Measurements from ENCODE around the gene STIM2.
A peak's percentile ranks its signal among the peaks of the same experiment; 100 is the strongest.

The STIM2 gene

DNA sequence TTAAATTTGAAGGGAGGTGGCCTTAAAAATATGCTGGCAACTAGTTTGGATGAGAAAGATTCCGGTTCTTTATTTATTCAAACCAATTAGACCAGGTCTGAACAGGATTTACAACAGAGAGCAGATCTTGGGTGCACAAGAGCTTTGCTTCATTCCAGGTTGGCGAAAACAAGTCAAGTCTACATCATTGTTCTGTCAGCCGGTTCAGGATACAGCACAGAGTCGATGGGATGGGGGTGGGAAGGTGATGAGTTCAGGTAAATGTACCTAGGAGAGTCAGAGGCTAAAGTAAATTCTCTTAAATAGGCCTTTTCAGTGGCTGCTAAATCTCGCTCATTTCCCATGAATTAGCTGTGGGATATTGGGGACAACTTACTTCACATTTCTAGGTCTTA is 882 bp upstream of the STIM2 start:
- Histone ChIP-seq H3K36me3 (ENCODE audit: insufficient read depth, low read length) (no peaks in the 10 kb centered on the region), H3K9ac (ENCODE audit: low read length) (peak overlapping the region; percentile 51), H3K4me1 (ENCODE audit: insufficient read depth, low read length) (peaks cover 30% of the 10 kb centered on the region), H3K27ac (ENCODE audit: low read depth, low read length) (no peak overlapping the region), H3K9me3 (ENCODE audit: low read length) (no peaks in the 10 kb centered on the region), H3K27me3 (ENCODE audit: control insufficient read depth in 1 of 2, insufficient read depth in 2 of 2, low read length in 2 of 2) (no peaks in the 10 kb centered on the region), H3K4me3 (ENCODE audit: low read depth in 1 of 2, low read length in 2 of 2) (peak overlapping the region in 1 of 2 donors; percentile 91)

- H3K9ac ChIP-seq (ENCODE audit: low read length), result peak overlapping the region; percentile 60
- H3K36me3 ChIP-seq (ENCODE audit: insufficient read depth, low read length), result no peaks in the 10 kb centered on the region
- H3K27ac ChIP-seq (ENCODE audit: low read depth, low read length), result peak overlapping the region; percentile 85
- no peaks in the 10 kb centered on the region for H3K9me3 ChIP-seq (ENCODE audit: low read length)
- H3K4me1 ChIP-seq (ENCODE audit: insufficient read depth, low read length), result peaks cover 34% of the 10 kb centered on the region
- no peaks in the 10 kb centered on the region for H3K27me3 ChIP-seq (ENCODE audit: control insufficient read depth in 1 of 2, insufficient read depth in 2 of 2, low read length in 2 of 2)
- H3K4me3 ChIP-seq (ENCODE audit: low read depth in 1 of 2, low read length in 2 of 2), result peak overlapping the region; percentile 88 to 91
Observed at GRCh38 chr4:26860922-26861433, 337 bp downstream of the STIM2 start.

DNA sequence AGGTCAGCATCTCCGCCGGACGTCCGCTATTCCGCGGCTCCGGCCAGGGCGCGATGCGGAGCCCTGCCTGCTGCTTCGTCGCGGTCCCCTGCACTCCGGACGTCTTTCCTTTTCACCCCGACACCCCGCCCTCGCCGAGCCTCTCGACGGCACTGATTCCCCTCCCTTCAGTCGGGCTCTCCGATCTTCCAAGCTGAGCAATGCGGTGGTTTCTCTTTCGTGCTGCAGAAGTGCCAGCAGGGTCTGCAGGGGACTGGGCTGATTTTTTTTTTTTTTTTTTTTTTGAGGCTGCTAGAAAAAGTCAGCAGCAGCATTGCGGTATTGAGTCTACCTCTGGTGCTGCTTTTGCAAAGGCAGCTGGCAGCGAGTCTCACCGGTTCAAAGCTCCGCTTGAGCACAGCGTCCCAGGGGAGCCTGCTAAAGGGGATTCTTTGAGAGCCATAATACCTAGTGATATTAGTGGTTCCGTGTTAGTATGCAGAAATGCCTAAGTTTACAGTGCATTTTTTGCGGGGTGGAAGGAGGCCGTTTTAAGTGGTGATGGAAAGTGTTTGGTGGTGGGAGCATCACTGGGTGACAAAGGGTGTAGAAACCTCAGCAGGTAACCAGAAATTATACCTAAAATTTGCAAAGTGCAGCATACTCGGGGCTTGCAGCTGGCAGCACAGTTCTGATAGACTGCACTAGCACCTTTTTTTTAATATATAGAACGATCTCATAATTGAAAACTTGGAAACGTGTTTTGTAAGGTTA is 969 bp downstream of the STIM2 start:
- Histone ChIP-seq H3K4me1 (ENCODE audit: insufficient read depth, low read length) (peaks cover 34% of the 10 kb centered on the region), H3K4me3 (ENCODE audit: low read depth in 1 of 2, low read length in 2 of 2) (peak overlapping the region; percentile 88 to 91), H3K27ac (ENCODE audit: low read depth, low read length) (peak overlapping the region; percentile 85), H3K9me3 (ENCODE audit: low read length) (no peaks in the 10 kb centered on the region), H3K9ac (ENCODE audit: low read length) (peak overlapping the region; percentile 60), H3K36me3 (ENCODE audit: insufficient read depth, low read length) (no peaks in the 10 kb centered on the region), H3K27me3 (ENCODE audit: control insufficient read depth in 1 of 2, insufficient read depth in 2 of 2, low read length in 2 of 2) (no peaks in the 10 kb centered on the region)

GRCh38 chr4:26862381-26862915 is 1.8 kb downstream of the STIM2 start:
- no peaks in the 10 kb centered on the region for H3K9me3 ChIP-seq (ENCODE audit: low read length)
- H3K36me3 ChIP-seq (ENCODE audit: insufficient read depth, low read length), result no peaks in the 10 kb centered on the region
- H3K4me3 ChIP-seq (ENCODE audit: low read depth in 1 of 2, low read length in 2 of 2), result peak overlapping the region; percentile 7 to 91
- no peak overlapping the region for H3K9ac ChIP-seq (ENCODE audit: low read length)
- peaks cover 34% of the 10 kb centered on the region for H3K4me1 ChIP-seq (ENCODE audit: insufficient read depth, low read length)
- H3K27me3 ChIP-seq (ENCODE audit: control insufficient read depth in 1 of 2, insufficient read depth in 2 of 2, low read length in 2 of 2), result no peaks in the 10 kb centered on the region
- no peak overlapping the region for H3K27ac ChIP-seq (ENCODE audit: low read depth, low read length)

GRCh38 chr4:26863512-26863911 is 2.9 kb downstream of the STIM2 start:
- Histone ChIP-seq H3K36me3 (ENCODE audit: insufficient read depth, low read length) (no peaks in the 10 kb centered on the region), H3K27me3 (ENCODE audit: control insufficient read depth in 1 of 2, insufficient read depth in 2 of 2, low read length in 2 of 2) (no peaks in the 10 kb centered on the region), H3K27ac (ENCODE audit: low read depth, low read length) (no peak overlapping the region), H3K9me3 (ENCODE audit: low read length) (no peaks in the 10 kb centered on the region), H3K4me1 (ENCODE audit: insufficient read depth, low read length) (peaks cover 27% of the 10 kb centered on the region), H3K4me3 (ENCODE audit: low read depth in 1 of 2, low read length in 2 of 2) (no peak overlapping the region), H3K9ac (ENCODE audit: low read length) (no peak overlapping the region)

- no peak overlapping the region for H3K9ac ChIP-seq (ENCODE audit: low read length)
- H3K4me1 ChIP-seq (ENCODE audit: insufficient read depth, low read length), result peaks cover 16% of the 10 kb centered on the region
- H3K27ac ChIP-seq (ENCODE audit: low read depth, low read length), result peak overlapping the region; percentile 12
- no peaks in the 10 kb centered on the region for H3K9me3 ChIP-seq (ENCODE audit: low read length)
- H3K36me3 ChIP-seq (ENCODE audit: insufficient read depth, low read length), result no peaks in the 10 kb centered on the region
- no peak overlapping the region for H3K4me3 ChIP-seq (ENCODE audit: low read depth in 1 of 2, low read length in 2 of 2)
- no peaks in the 10 kb centered on the region for H3K27me3 ChIP-seq (ENCODE audit: control insufficient read depth in 1 of 2, insufficient read depth in 2 of 2, low read length in 2 of 2)
Observed at GRCh38 chr4:26864899-26865298, 4.3 kb downstream of the STIM2 start.

DNA sequence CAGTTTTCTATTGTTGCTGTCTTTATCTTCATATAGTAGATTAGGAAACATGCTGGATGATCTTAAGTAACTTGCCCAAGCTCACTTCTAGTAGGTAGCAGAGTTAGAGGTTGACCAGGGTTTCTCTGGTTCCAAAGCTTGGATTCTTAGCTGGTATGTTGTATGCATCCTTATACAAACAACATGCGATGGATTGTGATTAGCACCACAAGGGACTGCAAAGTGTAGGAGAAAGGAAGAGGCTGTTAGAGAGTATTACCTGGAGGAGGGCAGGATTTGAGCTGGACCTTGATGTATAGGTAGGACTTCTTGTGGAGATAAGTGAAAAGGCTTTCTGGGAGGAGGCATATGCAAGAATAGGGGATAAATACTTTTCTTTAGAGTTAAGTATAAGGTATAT is 5.6 kb downstream of the STIM2 start:
- no peak overlapping the region for H3K4me3 ChIP-seq (ENCODE audit: low read depth in 1 of 2, low read length in 2 of 2)
- H3K27ac ChIP-seq (ENCODE audit: low read depth, low read length), result no peak overlapping the region
- no peaks in the 10 kb centered on the region for H3K27me3 ChIP-seq (ENCODE audit: control insufficient read depth in 1 of 2, insufficient read depth in 2 of 2, low read length in 2 of 2)
- no peaks in the 10 kb centered on the region for H3K9me3 ChIP-seq (ENCODE audit: low read length)
- H3K4me1 ChIP-seq (ENCODE audit: insufficient read depth, low read length), result peaks cover 13% of the 10 kb centered on the region
- H3K9ac ChIP-seq (ENCODE audit: low read length), result no peak overlapping the region
- H3K36me3 ChIP-seq (ENCODE audit: insufficient read depth, low read length), result no peaks in the 10 kb centered on the region

- Histone ChIP-seq H3K36me3 (ENCODE audit: insufficient read depth, low read length) (no peaks in the 10 kb centered on the region), H3K9ac (ENCODE audit: low read length) (no peak overlapping the region), H3K27me3 (ENCODE audit: control insufficient read depth in 1 of 2, insufficient read depth in 2 of 2, low read length in 2 of 2) (no peaks in the 10 kb centered on the region), H3K4me3 (ENCODE audit: low read depth in 1 of 2, low read length in 2 of 2) (no peak overlapping the region), H3K27ac (ENCODE audit: low read depth, low read length) (no peak overlapping the region), H3K4me1 (ENCODE audit: insufficient read depth, low read length) (peaks cover 13% of the 10 kb centered on the region), H3K9me3 (ENCODE audit: low read length) (no peaks in the 10 kb centered on the region)
Observed at GRCh38 chr4:26866781-26867180, 6.1 kb downstream of the STIM2 start.

GRCh38 chr4:26867914-26868684 is 7.5 kb downstream of the STIM2 start:
- H3K27ac ChIP-seq (ENCODE audit: low read depth, low read length), result no peak overlapping the region
- no peaks in the 10 kb centered on the region for H3K9me3 ChIP-seq (ENCODE audit: low read length)
- no peak overlapping the region for H3K9ac ChIP-seq (ENCODE audit: low read length)
- H3K27me3 ChIP-seq (ENCODE audit: control insufficient read depth in 1 of 2, insufficient read depth in 2 of 2, low read length in 2 of 2), result no peaks in the 10 kb centered on the region
- peaks cover 8% of the 10 kb centered on the region for H3K4me1 ChIP-seq (ENCODE audit: insufficient read depth, low read length)
- no peaks in the 10 kb centered on the region for H3K36me3 ChIP-seq (ENCODE audit: insufficient read depth, low read length)
- no peak overlapping the region for H3K4me3 ChIP-seq (ENCODE audit: low read depth in 1 of 2, low read length in 2 of 2)

DNA sequence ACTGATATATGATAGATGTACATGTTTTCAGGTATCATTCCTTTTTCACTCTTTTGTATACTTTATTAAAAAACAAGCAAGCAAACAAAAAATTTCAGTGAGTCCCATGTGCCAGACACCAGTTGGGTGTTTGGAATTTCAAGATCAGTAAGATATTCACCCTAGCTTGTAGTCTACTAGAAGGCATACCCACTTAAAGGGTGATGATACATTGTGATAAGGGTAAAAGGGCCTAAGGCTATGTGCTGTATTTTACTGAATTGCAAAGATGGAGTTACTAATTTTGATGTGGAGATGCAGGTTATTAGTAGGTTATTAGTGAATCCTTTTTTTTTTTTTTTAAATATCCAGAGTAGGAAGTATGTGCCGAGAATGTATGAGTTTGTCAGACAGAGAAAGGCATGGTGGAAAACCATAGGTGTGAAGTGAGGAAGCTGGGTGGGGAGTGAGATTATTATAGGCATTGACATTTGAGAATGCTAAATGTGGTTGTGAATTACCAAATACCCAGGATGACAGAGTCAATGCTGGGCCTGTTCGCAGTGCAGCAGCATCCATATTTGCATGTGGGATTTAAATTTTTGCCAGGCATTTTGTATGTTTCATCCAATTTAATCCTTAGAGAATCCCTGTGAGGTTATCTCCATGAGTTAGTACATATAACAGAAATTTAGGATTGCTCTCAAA is 10.1 kb downstream of the STIM2 start:
- Histone ChIP-seq H3K9ac (ENCODE audit: low read length) (no peak overlapping the region), H3K9me3 (ENCODE audit: low read length) (no peaks in the 10 kb centered on the region), H3K27me3 (ENCODE audit: control insufficient read depth in 1 of 2, insufficient read depth in 2 of 2, low read length in 2 of 2) (no peaks in the 10 kb centered on the region), H3K27ac (ENCODE audit: low read depth, low read length) (no peak overlapping the region), H3K4me1 (ENCODE audit: insufficient read depth, low read length) (no peaks in the 10 kb centered on the region), H3K36me3 (ENCODE audit: insufficient read depth, low read length) (no peaks in the 10 kb centered on the region), H3K4me3 (ENCODE audit: low read depth in 1 of 2, low read length in 2 of 2) (no peak overlapping the region)

DNA sequence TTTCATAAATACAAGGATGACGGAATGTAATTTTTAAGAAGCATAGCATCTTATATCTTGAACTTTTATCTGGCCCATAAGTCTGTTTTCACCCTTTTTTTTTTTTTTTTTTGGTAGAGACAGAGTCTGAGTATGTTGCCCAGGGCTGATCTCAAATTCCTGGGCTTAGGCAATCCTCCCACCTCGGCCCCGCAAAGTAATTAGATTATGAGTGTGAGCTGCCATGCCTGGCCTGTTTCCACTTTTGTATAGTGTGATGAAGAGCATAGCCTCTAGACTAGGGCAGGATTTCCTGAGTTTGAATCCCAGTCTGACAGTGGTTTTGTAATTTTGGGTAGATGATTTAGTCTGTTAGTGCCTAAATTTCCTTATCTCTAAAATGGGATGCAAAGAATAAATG is 11.0 kb downstream of the STIM2 start:
- Histone ChIP-seq H3K36me3 (ENCODE audit: insufficient read depth, low read length) (no peaks in the 10 kb centered on the region), H3K4me3 (ENCODE audit: low read depth in 1 of 2, low read length in 2 of 2) (no peak overlapping the region), H3K9me3 (ENCODE audit: low read length) (no peaks in the 10 kb centered on the region), H3K27ac (ENCODE audit: low read depth, low read length) (no peak overlapping the region), H3K4me1 (ENCODE audit: insufficient read depth, low read length) (no peaks in the 10 kb centered on the region), H3K9ac (ENCODE audit: low read length) (no peak overlapping the region), H3K27me3 (ENCODE audit: control insufficient read depth in 1 of 2, insufficient read depth in 2 of 2, low read length in 2 of 2) (no peaks in the 10 kb centered on the region)

Data from muscle layer of colon (tissue), 2 donors.